ENCODE results near the gene FHOD1. TPM values are rescaled to one million over a fixed set of nuclear protein-coding genes. Genes with fewer than 3 reads are reported as not detected.

FHOD1 gene
- total RNA-seq, 2 experiments from 2014 or later, result 16.5 to 55.0 TPM

DNA sequence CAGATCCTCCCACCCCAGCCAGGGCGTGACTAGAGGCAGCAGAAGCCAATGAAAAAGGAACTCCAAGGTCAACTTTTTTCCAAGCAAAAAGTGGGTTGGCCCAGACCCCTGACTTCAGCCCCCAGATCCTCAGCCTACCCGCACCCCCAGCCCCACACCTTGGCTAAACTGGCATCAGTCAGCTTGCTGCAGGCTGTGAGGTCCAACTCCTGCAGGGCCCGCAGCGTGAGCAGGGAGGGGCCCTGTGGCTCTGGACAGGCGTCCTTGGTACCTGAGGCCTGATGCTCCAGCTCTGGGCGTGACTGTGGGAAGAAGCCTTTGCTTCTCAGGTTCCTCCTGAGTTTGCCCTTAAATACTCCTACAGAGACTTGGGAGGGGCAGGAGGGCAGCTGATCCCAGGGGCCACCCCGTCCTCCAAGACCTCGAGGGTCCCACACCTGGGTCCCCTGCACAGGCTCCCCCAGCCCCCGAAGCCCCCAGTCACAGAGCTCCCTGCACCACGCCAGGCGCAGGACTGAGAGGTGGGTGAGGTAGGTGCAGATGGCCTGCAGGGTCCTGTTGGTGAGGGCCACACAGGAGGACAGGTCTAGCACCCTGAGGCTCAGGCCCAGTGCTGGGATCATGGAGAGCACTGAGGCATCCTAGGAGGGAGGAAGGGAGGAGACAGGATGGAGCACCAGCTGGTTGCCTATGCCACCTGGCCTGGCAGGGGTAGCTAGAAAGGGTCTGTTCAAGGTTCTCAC is 39.0 kb downstream of the FHOD1 start:
- CTCF ChIA-PET (ENCODE audit: unreplicated experiment), result no interaction called here
- TF ChIP-seq, protein P1, sequence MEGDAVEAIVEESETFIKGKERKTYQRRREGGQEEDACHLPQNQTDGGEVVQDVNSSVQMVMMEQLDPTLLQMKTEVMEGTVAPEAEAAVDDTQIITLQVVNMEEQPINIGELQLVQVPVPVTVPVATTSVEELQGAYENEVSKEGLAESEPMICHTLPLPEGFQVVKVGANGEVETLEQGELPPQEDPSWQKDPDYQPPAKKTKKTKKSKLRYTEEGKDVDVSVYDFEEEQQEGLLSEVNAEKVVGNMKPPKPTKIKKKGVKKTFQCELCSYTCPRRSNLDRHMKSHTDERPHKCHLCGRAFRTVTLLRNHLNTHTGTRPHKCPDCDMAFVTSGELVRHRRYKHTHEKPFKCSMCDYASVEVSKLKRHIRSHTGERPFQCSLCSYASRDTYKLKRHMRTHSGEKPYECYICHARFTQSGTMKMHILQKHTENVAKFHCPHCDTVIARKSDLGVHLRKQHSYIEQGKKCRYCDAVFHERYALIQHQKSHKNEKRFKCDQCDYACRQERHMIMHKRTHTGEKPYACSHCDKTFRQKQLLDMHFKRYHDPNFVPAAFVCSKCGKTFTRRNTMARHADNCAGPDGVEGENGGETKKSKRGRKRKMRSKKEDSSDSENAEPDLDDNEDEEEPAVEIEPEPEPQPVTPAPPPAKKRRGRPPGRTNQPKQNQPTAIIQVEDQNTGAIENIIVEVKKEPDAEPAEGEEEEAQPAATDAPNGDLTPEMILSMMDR (conservative IDR thresholded peaks at IDR 0.05; ENCODE audit: low read length), result no peak
- no peak for TF ChIP-seq EZH2phosphoT487 (IDR thresholded peaks at IDR 0.05; ENCODE audit: borderline replicate concordance, low read depth, low read length)
- Histone ChIP-seq H3K9me3 (ENCODE audit: low read length) (no peaks in the 10 kb centered on the region), H4K20me1 (ENCODE audit: insufficient read depth, low read length) (no peaks in the 10 kb centered on the region), H3K79me2 (ENCODE audit: insufficient read depth, low read depth, low read length) (no peaks in the 10 kb centered on the region), H3K4me2 (ENCODE audit: low read length) (no peak overlapping the region), H3K9me2 (ENCODE audit: insufficient read depth, low read length) (no peaks in the 10 kb centered on the region), H3K27ac (ENCODE audit: low read depth, low read length, poor library complexity, severe bottlenecking) (no peak overlapping the region), H3K4me1 (ENCODE audit: insufficient read depth, low read length, poor library complexity, severe bottlenecking) (no peaks in the 10 kb centered on the region), H2AFZ (ENCODE audit: low read length) (no peak overlapping the region), H3K36me3 (ENCODE audit: insufficient read depth, low read length) (peaks cover 12% of the 10 kb centered on the region), H3K4me3 (ENCODE audit: low read depth, low read length, poor library complexity, severe bottlenecking) (no peak overlapping the region)
- DNase-seq (ENCODE audit: low spot score), result no peak
- intact Hi-C loops (cut with micrococcal nuclease; ENCODE audit: unreplicated experiment), result no loop called here
- POLR2A ChIA-PET, result interaction anchor here (0.7 kb wide), 1 partner anchor 25 kb away, joined by 3 read pairs; no protein-coding TSS in a partner anchor
- no TSS peak for BruUV-seq (replicated peaks)

DNA sequence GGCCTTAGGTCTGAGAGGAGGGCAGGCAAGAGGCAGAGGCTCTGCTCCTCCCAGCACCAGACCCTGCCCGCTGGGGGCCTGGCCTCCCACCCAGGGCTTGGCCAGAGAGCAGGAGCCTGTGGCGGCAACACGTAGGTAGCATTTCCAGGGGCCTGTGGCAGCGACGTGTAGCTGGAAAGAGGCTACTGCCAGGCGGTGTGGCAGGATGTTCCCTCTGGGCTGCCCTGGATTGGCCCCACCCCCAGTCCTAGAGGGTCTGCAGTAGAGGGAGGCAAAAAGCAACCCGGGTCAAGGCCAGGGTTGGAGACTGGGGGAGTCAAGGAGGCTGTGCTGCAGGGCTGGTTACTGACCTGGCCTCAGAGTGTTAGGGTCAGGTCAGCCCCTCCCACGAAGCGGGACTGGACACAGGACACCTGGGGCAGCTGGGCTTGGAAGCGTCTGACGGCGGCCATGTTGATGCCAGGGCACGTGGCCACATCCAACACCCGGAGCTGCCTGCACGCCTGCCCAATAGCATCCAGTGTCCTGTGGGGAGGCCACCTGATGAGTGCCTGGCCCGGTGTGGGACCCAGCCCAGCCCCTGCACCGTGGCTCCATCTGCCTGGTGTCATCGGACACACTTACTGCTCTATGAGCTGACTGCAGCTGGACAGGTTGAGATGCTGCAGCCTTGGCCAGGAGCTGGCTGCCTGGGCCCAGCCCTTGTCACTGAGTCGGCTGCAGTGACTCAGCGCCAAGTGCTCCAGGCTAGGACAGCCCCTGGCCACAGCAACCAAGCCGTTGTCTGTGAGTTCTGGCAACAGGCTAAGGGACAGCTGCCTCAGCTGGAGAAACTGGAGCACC is 39.8 kb downstream of the FHOD1 start:
- no peak for TF ChIP-seq EZH2phosphoT487 (IDR thresholded peaks at IDR 0.05; ENCODE audit: borderline replicate concordance, low read depth, low read length)
- TF ChIP-seq, protein P1 (conservative IDR thresholded peaks at IDR 0.05; ENCODE audit: low read length), result no peak
- H3K9me3 ChIP-seq (ENCODE audit: low read length), result no peaks in the 10 kb centered on the region
- ChIA-PET POLR2A (no interaction called here), CTCF (ENCODE audit: unreplicated experiment) (no interaction called here)
- no peak overlapping the region for H3K4me3 ChIP-seq (ENCODE audit: low read depth, low read length, poor library complexity, severe bottlenecking)
- peaks cover 21% of the 10 kb centered on the region for H3K36me3 ChIP-seq (ENCODE audit: insufficient read depth, low read length)
- no peaks in the 10 kb centered on the region for H3K4me1 ChIP-seq (ENCODE audit: insufficient read depth, low read length, poor library complexity, severe bottlenecking)
- no peak overlapping the region for H2AFZ ChIP-seq (ENCODE audit: low read length)
- DNase-seq (ENCODE audit: low spot score), result no peak
- no peaks in the 10 kb centered on the region for H4K20me1 ChIP-seq (ENCODE audit: insufficient read depth, low read length)
- BruUV-seq (replicated peaks), result no TSS peak
- no peak overlapping the region for H3K4me2 ChIP-seq (ENCODE audit: low read length)
- intact Hi-C loops (cut with micrococcal nuclease; ENCODE audit: unreplicated experiment), result no loop called here
- H3K79me2 ChIP-seq (ENCODE audit: insufficient read depth, low read depth, low read length), result no peaks in the 10 kb centered on the region
- H3K27ac ChIP-seq (ENCODE audit: low read depth, low read length, poor library complexity, severe bottlenecking), result no peak overlapping the region
- H3K9me2 ChIP-seq (ENCODE audit: insufficient read depth, low read length), result no peaks in the 10 kb centered on the region

Data from OCI-LY7 (cell line).